CD4-positive, alpha-beta T cell treated with Interleukin-21 for 1 hour (primary cell): ENCODE results near the gene SCLT1.

Experiments used
- DNase-seq: peaks from one replicate; pipeline ENCODE4 v3.0.0-alpha.2; 2020

The SCLT1 gene

DNA sequence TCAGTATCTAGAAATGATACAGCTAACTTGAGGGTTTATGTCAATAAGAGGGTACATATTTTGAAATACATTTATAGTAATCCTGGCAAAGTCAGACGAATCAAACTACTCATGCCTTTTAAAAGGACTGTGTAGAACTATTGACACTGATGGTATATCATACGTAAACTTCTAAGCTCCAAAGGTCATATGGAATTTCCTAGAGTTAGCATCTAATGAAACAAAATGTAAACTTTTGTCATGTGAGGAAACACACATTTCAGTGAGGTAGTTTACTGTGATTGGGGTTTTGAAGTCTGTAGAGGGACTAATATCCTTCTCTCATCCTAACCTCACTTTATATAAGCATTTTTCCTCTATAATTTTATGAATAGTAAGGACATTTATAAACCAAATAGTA, 138.4 kb downstream of the SCLT1 start:
- no peak for DNase-seq

DNA sequence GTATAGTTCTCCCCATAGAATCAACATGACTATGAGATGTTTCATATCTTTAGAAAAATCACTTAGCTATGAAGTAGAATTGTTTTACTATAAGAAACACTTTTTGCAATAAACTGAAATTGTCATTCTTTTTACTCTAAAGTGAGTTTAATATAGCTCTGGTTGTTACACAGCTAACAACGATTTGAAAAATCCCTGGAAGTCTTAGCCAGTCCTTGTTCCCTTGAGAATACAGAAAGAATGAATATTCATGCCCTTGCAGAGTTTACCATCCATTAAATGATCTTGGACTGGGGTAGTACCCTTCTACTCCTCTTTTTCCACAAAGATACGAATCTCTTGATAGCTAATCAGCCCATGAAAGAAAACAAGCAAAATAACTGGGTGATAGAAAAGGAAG, 142.0 kb downstream of the SCLT1 start:
- DNase-seq = no peak

DNA sequence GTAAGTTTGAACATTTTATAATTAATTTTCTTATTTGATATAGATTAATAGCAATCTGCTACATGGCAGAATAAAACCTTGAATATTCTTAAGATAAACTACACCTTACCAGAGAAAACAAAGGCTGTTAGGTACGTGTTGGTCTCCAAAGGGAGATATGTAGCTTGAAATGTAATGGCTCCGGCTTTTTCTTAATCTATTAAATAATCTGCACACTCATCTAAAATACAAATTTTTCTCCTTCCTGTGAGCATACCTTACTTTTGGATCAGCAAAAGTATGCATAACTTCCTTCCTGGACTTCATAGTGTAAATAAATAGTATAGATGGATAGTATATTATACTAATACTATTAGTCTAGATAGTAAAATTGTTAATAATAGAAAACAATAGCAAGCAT, 142.5 kb downstream of the SCLT1 start:
- no peak for DNase-seq

DNA sequence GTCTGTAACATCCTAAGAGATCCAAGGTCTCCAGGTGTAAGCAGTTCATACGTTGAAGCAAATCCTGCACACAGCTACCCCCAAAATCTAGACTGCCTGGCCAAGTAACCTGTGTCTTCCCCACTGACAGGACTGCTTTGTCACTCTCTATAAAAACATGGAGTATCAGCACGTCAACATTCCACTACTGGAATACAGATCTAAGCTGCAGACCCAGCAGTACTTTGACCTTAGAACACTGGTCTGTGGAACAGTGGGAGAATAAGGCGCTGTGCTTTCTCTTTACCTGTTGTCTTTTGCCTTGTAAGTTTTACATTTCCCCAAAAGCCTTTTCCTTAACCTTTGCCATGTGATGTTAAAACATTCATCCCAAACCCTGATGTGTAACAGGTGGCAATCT, 146.4 kb downstream of the SCLT1 start:
- DNase-seq = no peak

DNA sequence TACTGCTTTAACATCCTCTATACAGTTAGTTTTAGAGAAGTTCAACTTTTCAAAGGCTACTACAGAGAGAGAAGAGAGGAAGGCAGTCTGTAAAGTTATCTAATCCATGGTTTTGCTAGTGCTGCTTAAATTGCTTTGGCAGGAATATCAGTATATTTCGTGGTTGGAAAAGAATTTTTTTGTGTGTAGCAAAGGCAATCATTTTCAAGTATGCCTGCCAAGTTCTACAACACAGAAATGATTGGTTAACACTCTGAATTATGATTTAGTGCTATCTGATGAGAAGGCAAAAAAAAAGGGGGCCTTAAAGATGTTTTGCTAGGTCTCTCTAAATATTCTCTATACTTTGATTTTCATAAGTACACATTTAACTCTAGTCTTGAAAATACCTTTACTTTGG, 150.7 kb downstream of the SCLT1 start:
- no peak for DNase-seq

DNA sequence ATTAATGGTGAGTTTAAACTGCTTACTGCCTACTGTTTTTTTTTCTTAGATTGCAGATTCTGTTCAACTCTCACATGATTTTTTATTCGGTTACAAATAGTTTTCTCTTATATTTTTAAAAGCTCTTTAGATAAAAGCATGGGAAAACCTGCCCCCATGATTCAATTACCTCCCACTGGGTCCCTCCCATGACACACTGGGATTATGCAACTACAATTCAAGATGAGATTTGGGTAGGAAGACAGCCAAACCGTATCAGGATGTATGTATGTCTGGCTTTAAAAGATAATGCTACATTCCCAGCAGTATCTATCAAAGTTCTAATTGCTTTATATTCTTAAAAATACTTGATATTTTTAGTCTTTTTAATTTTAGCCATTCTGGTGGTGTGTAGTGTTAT, 152.4 kb downstream of the SCLT1 start:
- no peak for DNase-seq

DNA sequence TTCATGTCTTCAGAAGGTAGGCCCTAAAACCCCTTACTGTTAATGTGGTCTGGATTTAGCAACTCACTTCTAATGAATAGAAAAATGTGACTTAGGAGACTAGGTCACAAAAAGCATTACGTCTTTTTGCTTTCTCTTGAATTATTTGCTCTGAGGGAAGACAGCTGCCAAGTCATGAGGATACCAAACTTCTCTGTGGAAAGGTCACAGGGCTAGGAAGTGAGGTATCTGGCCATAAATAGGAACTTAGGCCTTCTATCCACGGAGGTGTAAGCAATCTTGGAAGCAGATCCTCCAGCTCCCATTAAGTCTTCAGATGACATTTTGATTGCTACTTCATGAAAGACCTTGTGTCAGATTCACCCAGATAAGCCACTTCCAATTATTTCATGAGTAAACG, 163.3 kb downstream of the SCLT1 start:
- DNase-seq = no peak

DNA sequence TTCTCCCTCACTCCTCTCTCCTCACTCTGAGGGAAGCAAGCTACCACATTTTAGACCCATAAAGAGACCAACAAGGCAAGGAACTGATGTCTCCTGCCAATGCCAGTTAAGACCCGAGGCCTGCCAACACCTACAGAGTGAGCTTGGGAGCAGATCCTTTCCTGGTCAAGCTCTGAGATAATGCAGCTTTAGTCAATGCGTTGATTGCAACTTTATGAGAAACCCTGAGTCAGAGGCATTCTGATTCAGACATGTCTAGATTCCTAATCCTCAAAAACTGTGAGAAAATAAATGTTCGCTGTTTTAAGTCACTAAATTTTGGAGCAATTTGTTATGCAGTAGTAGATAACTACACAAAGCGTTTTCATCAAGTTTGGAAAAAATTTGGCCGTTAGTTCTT, 168.4 kb downstream of the SCLT1 start:
- DNase-seq = no peak

DNA sequence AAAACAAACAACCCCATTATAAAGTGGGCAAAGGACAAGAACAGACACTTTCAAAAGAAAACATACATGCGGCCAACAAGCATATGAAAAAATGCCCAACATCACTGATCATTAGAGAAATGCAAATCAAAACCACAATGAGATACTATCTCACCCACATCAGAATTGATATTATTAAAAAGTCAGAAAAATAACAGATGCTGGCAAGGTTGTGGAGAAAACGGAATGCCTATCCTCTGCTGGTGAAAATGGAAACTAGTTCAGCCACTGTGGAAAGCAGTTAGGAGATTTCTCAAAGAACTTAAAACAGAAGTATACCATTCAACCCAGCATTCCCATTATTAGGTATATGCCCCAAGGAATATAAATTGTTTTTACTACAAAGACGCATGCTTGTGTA, 171.4 kb downstream of the SCLT1 start:
- DNase-seq = no peak

DNA sequence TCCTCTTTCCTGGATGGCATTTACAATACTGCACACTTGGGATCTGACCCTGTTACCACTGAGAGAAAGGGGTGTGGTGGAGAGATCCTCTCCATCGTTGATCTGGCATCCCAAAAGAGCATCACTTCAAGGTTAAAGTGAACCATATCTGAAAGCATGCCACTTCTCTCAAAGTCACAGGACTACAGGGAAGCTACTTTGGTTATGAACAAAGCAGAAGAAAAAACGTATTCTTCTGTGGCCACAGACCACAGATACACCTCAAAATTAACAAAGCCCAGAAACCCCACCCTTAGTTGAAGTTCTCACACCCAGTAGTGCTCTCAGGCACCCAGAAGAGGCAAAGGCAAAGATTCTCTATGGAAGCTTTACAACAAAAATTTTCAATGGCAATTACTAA, 175.6 kb downstream of the SCLT1 start:
- DNase-seq = peak; percentile 27

DNA sequence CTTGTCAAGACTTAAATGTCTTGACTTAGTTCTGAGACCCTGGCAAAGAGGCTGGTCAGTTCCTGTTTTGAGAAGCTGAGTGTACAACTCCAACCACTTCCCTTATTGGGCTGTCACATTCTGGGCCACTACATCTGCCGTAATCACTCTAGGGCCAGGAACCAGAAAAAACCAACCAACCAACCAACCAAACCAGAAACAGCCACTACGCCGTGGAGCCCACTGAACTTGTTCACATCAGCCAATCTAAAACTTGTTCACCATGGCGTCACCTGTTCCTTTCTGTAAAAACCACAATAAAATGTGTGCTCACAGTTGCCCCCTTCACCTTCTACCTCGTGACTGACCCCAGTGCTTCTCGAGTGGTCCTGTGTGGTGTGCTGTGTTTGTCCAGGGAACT, 176.5 kb downstream of the SCLT1 start:
- DNase-seq = peak; percentile 37

DNA sequence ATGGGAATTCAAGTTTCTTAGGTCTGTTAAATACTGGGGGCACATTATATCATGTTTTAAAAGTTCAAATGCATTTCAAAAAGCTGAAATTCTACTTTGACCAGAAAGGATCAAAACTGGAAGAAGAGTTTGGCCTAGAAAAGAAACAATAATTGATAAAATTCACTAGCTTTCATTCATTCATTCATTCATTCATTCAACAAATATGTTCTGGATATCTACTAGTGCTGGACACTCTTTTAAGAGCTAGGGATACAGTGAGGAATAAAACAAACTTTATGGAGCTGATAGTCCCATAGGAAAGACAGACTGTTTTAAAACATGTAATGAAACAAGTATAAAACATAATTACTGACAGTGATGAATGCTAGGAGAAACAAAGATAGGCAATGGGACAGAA, 177.8 kb downstream of the SCLT1 start:
- no peak for DNase-seq

DNA sequence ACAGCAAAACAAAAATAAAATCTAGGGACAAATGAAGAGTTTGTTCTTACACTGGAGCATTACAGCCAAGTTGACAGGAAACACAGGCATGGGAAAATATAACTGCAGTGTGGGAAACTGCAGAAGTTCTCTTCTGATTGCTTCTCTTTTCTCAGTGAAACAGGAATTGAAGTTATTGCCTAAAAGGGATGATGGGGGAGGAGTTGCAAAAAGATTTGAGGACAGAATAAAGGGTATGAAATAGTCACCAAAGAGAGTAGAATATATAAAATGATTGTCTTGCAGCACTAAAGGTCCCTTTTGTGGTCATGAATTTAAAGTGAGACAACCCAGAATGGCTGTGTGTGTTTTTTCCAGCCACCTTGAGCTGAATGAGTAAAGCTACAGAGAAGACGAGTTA, 180.1 kb downstream of the SCLT1 start:
- no peak for DNase-seq

DNA sequence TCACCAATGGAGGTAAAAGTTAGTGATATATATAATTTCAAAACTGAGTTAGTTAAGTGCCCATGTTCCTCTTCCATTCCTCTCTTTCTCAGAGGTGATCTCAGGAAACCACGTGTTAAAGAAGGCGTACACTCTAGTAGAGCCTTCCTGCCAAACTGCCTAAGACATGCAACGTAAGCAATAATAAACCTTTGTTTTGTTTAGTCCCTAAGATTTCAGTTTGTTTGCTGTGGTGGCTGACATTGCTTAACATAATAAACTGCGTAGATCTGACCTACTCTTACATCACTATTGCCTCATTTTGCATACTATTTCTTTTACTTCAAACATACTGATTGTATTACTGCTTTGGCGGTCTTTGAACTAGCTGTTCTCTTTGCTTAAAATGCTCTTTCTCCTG, 184.6 kb downstream of the SCLT1 start:
- DNase-seq = no peak

DNA sequence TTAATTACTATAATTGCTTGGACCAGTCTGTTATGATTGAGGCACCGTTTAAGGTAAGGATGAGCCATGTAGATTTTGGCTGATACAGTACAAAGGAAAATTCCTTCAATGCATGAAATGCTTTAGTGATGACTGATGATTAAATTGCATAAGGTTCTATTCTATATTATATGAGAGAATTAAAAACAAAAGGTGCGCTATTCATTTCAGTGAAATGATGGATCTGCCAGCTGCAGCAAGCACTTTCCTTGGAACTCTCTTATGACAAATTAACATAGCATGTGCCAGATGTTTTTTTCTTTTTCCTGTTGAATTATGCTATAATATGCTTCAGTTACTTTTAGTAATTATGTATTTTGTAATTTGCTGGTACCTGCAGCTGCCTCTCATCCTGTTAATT, 185.4 kb downstream of the SCLT1 start:
- no peak for DNase-seq

DNA sequence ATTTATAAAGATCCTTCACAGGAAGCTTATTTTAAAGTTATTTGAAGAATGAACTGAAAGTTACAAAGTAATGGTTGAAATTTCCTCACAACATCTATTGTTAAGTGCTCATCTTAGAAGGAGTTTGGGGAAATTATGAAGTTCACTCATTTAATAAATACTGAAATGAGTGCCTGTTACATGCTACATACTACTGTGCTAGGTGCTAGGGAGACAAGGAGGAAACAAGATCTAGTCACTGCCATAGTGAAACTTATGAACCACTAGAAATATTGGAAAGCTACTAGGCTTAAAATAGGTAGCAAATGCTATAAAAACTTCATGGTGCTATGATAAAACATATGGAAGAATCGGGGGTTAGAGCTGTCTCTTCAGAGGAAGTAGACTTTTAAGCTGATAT, 186.8 kb downstream of the SCLT1 start:
- no peak for DNase-seq

DNA sequence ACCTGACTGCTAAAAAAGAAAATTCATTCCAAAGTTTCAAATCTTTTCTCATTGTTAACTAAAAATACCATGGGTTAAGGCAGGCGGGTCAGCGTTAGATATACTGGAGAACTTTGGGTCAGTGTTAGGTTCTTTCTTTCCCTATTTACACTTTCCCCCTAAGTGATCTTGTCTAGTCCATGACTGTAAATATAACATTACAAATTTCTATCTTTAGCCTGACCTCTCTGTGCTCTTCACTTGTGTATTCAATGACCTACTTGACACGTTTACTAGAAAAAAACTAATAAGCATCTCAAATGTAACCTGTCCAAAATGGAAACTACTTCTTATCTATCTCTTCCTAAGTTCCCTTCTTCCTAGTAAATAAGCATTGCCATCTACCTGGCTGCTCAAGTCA, 188.5 kb downstream of the SCLT1 start:
- DNase-seq = no peak

DNA sequence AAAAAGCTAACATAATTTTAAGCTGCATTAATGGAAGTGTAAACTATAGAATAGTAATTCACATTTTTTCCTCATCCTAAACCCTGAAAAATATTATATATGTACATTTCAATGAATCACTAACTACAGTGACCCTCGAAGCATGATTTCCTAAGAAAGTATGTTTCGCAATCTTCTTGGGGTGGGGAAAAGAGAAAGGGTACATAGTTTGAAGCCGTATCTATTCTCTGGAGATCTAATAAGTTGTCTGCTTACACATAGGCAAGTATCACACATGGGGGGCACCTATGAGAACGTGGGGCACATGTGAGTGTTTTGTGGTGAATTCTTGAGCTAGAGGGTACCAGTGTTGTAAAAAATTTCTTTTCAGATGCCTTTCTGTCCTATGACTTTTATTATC, 212.7 kb downstream of the SCLT1 start:
- DNase-seq = no peak

DNA sequence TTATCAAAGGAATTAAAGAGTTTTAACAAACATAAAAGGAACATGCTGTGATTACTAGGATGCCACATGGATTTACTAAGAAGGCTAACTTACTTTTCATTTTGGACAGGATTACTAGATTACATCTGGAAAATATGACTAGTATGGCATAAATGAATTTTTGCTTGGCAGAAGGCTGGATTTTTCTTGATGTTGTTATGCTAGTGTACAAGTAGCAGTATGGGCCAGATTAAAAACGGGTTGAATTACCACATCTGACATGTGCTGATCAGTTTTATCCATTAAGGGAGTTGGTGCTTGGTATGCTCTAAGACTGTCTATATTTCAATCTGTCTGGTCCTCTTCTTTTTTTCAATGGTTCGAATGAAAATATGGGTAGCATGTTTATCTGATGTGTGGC, 213.4 kb downstream of the SCLT1 start:
- DNase-seq = no peak

DNA sequence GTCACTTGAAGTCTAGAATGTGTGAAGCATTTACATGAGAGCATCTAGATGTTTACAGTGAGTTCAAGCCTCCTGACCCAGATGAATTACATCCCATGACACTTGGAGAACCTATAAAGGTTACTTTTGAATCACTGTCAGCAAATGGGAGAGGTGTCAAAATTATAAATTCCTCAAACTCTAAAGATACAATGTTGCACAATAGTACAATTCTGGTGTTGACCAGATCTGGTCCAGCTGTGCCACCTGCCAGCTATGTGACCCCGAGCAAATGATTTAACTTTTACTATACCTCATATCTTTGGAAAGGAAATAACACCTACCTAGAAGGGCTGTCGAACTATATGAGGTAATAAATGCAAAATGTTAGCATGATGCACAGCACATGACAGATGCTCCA, 214.1 kb downstream of the SCLT1 start:
- no peak for DNase-seq

DNA sequence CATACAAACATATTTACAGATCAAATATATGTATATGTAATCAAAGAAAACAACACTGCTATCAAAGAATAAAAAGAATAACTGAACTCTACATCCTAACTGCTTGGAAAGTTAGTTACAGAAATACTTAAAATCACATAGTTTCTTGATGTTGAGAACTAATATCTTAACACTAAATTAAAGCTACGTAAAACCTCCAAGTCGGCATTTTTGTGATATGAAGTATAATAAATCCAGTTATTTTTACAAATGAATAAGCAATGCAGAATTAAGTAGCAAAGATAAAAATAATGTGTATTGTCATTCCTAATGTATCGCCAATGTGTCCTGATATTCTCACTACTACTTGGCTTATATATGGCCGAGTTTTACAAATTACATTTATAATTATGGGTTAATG, 215.4 kb downstream of the SCLT1 start:
- no peak for DNase-seq

DNA sequence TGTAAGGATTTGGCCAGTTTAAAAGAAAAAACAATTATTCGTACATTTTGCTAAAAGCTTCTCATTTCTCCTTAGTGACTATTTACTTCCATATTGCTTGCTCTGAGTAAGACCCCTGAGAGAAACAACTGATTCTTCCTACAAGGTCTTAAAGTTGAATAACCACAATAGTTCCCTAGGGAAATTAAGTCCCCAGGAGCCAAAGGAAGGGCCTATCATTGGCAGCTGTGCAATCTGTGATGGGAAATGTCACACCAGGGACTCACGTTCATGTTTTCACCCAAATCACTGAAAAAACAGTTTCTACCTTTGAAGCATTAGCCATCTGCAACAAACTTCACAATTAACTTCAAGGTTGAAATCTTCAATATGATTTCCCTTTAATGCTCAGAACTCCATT, 217.1 kb downstream of the SCLT1 start:
- no peak for DNase-seq

DNA sequence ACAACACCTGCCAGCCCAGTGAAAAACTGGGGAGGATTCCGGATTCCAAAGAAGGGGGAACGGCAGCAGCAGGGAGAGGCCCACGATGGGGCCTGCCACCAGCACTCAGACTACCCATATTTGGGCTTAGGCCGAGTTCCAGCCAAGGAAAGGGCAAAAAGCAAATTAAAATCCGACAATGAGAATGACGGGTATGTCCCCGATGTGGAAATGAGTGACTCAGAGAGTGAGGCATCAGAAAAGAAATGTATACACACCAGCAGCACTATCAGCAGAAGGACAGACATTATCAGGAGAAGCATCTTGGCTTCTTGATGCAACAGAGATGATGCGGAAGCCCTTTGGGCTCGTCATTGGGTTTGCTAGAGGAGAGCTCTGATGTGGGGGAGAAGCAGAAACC, 221.4 kb downstream of the SCLT1 start:
- no peak for DNase-seq

DNA sequence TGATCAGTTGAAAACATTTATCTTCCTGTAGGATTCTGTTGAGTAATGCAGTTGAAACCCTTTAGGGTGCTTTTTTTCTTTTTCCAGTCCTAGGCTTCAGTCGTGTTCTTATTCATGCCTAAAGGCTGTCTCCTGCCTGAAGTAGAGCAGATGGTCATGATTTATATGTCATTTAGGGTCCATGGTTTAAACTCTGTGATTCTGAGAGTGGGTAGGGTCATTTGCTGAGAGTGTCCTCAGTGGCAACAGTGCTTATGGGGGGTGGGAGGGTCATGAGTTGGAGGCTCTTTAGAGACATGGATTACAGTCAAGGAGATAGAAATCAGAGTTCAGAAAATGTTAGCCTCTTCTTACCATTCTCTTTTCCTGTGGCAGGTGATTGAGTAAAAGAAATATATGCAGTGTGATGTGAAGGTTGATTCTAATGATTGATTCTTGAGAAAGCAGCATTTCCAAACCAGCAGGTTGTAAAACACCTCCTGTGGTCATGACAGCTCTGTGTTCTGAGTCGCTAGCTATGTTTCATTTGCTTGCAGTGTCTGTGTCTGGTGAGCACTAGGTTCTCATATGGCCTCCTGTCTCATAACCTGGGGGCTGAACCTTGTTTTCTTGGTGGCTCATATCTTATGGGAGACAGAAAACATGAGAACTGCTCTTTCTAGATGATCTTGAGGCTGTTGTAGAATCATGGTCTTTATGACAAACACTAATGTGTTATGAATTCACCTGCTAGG, 223.4 kb downstream of the SCLT1 start:
- no peak for DNase-seq

DNA sequence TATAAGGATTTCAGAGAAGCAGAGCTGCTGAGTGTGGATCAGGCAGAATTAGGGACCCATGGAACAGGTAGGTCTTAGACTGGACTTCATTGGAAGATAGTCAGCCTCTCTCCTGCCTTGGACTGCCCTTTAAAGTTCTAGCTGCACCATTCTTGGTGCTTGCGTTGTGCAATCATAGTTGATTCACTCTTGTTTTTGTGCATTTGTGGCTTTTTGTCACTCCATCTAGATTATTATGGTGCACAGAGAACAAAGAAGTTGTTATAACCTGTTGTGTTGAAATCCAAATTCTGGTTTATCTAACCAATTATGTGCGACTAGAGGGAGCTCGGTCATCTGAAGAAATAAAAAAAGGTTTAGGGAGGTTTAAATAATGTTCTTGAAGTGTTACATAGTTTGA, 224.6 kb downstream of the SCLT1 start:
- DNase-seq = no peak

DNA sequence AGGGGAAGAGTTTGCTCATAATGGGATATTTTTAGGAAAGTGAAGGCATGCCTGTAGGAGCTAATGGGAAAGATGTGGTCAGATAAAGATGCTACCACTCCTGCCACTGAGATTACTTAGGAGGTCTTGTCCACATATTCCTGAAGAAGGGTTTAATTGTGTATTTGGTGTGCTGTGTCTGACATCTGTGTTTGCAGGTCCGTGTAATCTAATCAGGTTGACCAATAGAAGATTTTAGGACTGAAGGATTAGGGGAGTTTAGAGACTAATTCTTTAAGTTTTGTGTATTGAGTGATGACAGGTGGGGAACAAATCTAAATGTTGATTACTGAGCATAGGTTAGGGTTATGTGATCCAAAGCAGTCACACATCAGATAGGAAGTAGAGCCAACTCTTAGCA, 226.6 kb downstream of the SCLT1 start:
- no peak for DNase-seq
